Ovary (tissue), 9 donors: ENCODE measurements around the gene ABCC2. TPM values are rescaled to one million over a fixed set of nuclear protein-coding genes. Genes with fewer than 3 reads are reported as not detected.

Experiments used
- DNase-seq, 5 donors: peaks; one replicate each; pipeline ENCODE4 v3.0.0-alpha.2; 2019 to 2020
- H3K27ac ChIP-seq, 2 donors: fragments of 200-600 bp; one replicate each; pipeline versions ENCODE4 v1.5.1 to v1.8.0; 2019 to 2022
- H3K27me3 ChIP-seq: fragments of 200-600 bp; one replicate; pipeline ENCODE4 v1.8.0; 2022
- H3K36me3 ChIP-seq: fragments of 200-600 bp; sonication (generic); one replicate; pipeline ENCODE4 v1.5.1; 2019
- H3K4me1 ChIP-seq: one replicate; pipeline ENCODE4 v1.8.1; 2013; ENCODE audit warnings: mild to moderate bottlenecking, moderate library complexity; ENCODE audit not compliant: insufficient read depth
- H3K4me3 ChIP-seq: fragments of 200-600 bp; sonication (generic); one replicate; pipeline ENCODE4 v1.5.1; 2017
- H3K9me3 ChIP-seq, 2 donors: fragments of 200-600 bp in 1 of 2; sonication (generic) in 1 of 2; one replicate each; pipeline versions ENCODE4 v1.5.1 to v1.8.1; 2013 to 2019; ENCODE audit warnings: mild to moderate bottlenecking in 1 of 2, moderate library complexity in 1 of 2
- CTCF ChIP-seq, 3 donors: fragments of 450-650 bp in 2 of 3; fragments of 200-600 bp in 1 of 3; IDR thresholded peaks; one replicate each; pipeline versions ENCODE4 v1.5.1 to v1.8.0; 2016 to 2022; ENCODE audit warnings: antibody characterized with exemption in 3 of 3, mild to moderate bottlenecking in 1 of 3
- EP300 ChIP-seq: sonication (generic); formaldehyde crosslinking; IDR thresholded peaks from one replicate; pipeline ENCODE4 v1.6.1; 2017; ENCODE audit warnings: antibody characterized with exemption
- POLR2A ChIP-seq: fragments of 450-650 bp; IDR thresholded peaks from one replicate; pipeline ENCODE4 v1.6.1; 2017; ENCODE audit warnings: antibody characterized with exemption, mild to moderate bottlenecking, moderate library complexity
- WGBS, 3 donors: extraction: QIAGEN DNeasy Blood & Tissue Kit in 1 of 3; methylation state at CpG; one replicate each; pipeline versions ENCODE4 v1.1.5 to v1.1.7; 2013 to 2017; 5-methylcytosine and 5-hydroxymethylcytosine counted together
- intact Hi-C, 4 donors: fragments of 100-400 bp; cut with DNase I; formaldehyde crosslinking; loops; one replicate each; pipeline versions ENCODE4 v1.11.0 to v1.15.1; 2022 to 2023
- polyA plus RNA-seq, 2 donors: library from polyadenylated mRNA; stranded (reverse); fragments of 200-250 nt in 1 of 2; fragments of 350-450 nt in 1 of 2; fragmentation: Illumina TruSeq in 1 of 2; extraction: RNeasy Lipid Tissue Mini Kit (QIAGEN cat#74804) in 1 of 2; gene quantifications; one replicate each; pipeline ENCODE4 v1.2.3, GENCODE V29; 2013 to 2014
- total RNA-seq, 7 donors: library from RNA; depleted of rRNA in 2 of 7; stranded (reverse); fragments of >200 nt in 2 of 7; fragmentation: NEBNext Ultra II Directional in 3 of 7; extraction: Animal tissue kit (Norgen Biotek cat#: 25700) in 3 of 7; gene quantifications; one replicate each; pipeline versions ENCODE4 v1.1.0 to v1.2.4, GENCODE V29; 2016 to 2023
- donor health status: DM: no; HTN: no; CAD: no; lungs with moderate emphysema.
- donor health status: DM: no; HTN: no; CAD: no.
- donor health status: Bipolar disorder and iron deficiency.
- donor health status: DM: yes; HTN: yes; CAD: no.
- donor health status: DM: no; HTN: no; CAD: no.
- donor health status: DM: yes; HTN: yes; CAD: no.

Gene ABCC2
- total and polyA plus RNA-seq, 9 donors = 0.22 to 1.8 (median 0.84) TPM

GRCh38 chr10:99777918-99778714, 4.3 kb upstream of the ABCC2 start:
- intact Hi-C loops = no loop called here
- H3K27me3 ChIP-seq = no peaks in the 10 kb centered on the region
- H3K4me1 ChIP-seq = no peaks in the 10 kb centered on the region
- no peak for TF ChIP-seq POLR2A
- TF ChIP-seq CTCF (IDR thresholded peaks at IDR 0.05) = no peak
- no peak for TF ChIP-seq EP300
- no peak overlapping the region for H3K4me3 ChIP-seq
- no peaks in the 10 kb centered on the region for H3K9me3 ChIP-seq
- no peak for DNase-seq
- H3K27ac ChIP-seq = no peak overlapping the region
- 79 to 95% (median 94%) methylated on average over 1 of the region's 1 CpG for WGBS, 3 donors
- H3K36me3 ChIP-seq = no peaks in the 10 kb centered on the region

GRCh38 chr10:99779335-99779734, 3.1 kb upstream of the ABCC2 start:
- no peaks in the 10 kb centered on the region for H3K27me3 ChIP-seq
- H3K9me3 ChIP-seq = no peaks in the 10 kb centered on the region
- no peak overlapping the region for H3K4me3 ChIP-seq
- WGBS, 3 donors = 13 to 30% (median 24%) methylated on average over 4 of the region's 4 CpGs
- intact Hi-C loops = no loop called here
- TF ChIP-seq EP300 (no peak), CTCF (IDR thresholded peaks at IDR 0.05) (no peak), POLR2A (no peak)
- DNase-seq = no peak
- no peaks in the 10 kb centered on the region for H3K36me3 ChIP-seq
- H3K27ac ChIP-seq = no peak overlapping the region
- no peaks in the 10 kb centered on the region for H3K4me1 ChIP-seq

- Histone ChIP-seq H3K9me3 (no peaks in the 10 kb centered on the region), H3K4me1 (no peaks in the 10 kb centered on the region), H3K27me3 (no peaks in the 10 kb centered on the region), H3K36me3 (no peaks in the 10 kb centered on the region), H3K27ac (no peak overlapping the region), H3K4me3 (no peak overlapping the region)
- no peak for DNase-seq
- intact Hi-C loops = no loop called here
- TF ChIP-seq EP300 = no peak
- TF ChIP-seq POLR2A = no peak
- TF ChIP-seq CTCF (IDR thresholded peaks at IDR 0.05) = no peak
- 74 to 76% (median 76%) methylated on average over 5 of the region's 5 CpGs for WGBS, 3 donors
Measured at GRCh38 chr10:99781734-99782429, 558 bp upstream of the ABCC2 start.

GRCh38 chr10:99784016-99784726, 1.7 kb downstream of the ABCC2 start:
- Histone ChIP-seq H3K4me1 (no peaks in the 10 kb centered on the region), H3K27me3 (no peaks in the 10 kb centered on the region), H3K4me3 (no peak overlapping the region), H3K9me3 (no peaks in the 10 kb centered on the region), H3K36me3 (no peaks in the 10 kb centered on the region), H3K27ac (no peak overlapping the region)
- intact Hi-C loops = no loop called here
- TF ChIP-seq EP300 (no peak), POLR2A (no peak), CTCF (IDR thresholded peaks at IDR 0.05) (no peak)
- 61 to 73% (median 62%) methylated on average over 7 of the region's 7 CpGs for WGBS, 3 donors
- DNase-seq = no peak
